Subcutaneous abdominal adipose tissue (tissue), 5 donors: ENCODE results near the gene ABCC6.
A peak's percentile ranks its signal among the peaks of the same experiment; 100 is the strongest.
"Not testable (repeated sequence)": the region's sequence is repeated elsewhere in the genome, so short reads cannot be mapped to it uniquely, and the experiment has no call there.

Experiments used
- H3K27ac ChIP-seq: one replicate; pipeline ENCODE4 v1.7.0; 2013; ENCODE audit warnings: low read depth, mild to moderate bottlenecking, inconsistent platforms, low read length, moderate library complexity
- H3K27me3 ChIP-seq, 5 donors: one replicate each; pipeline ENCODE4 v1.7.0; 2013; ENCODE audit warnings: low read length in 5 of 5, inconsistent platforms in 1 of 5; ENCODE audit not compliant: control insufficient read depth in 5 of 5, insufficient read depth in 4 of 5
- H3K36me3 ChIP-seq, 5 donors: one replicate each; pipeline ENCODE4 v1.7.0; 2013; ENCODE audit warnings: low read length in 5 of 5; ENCODE audit not compliant: control insufficient read depth in 5 of 5, insufficient read depth in 5 of 5
- H3K4me1 ChIP-seq, 5 donors: one replicate each; pipeline ENCODE4 v1.7.0; 2013; ENCODE audit warnings: low read length in 5 of 5, mild to moderate bottlenecking in 3 of 5, moderate library complexity in 1 of 5; ENCODE audit not compliant: control insufficient read depth in 5 of 5, insufficient read depth in 5 of 5
- H3K4me3 ChIP-seq, 5 donors: one replicate each; pipeline ENCODE4 v1.7.0; 2013; ENCODE audit warnings: low read length in 5 of 5, low read depth in 1 of 5
- H3K9ac ChIP-seq, 5 donors: one replicate each; pipeline ENCODE4 v1.7.0; 2013; ENCODE audit warnings: low read length in 5 of 5, mild to moderate bottlenecking in 4 of 5, moderate library complexity in 3 of 5
- H3K9me3 ChIP-seq, 5 donors: one replicate each; pipeline ENCODE4 v1.7.0; 2013; ENCODE audit warnings: low read length in 5 of 5; ENCODE audit not compliant: control insufficient read depth in 5 of 5
- donor health status: healthy.
- donor health status: healthy.
- donor health status: healthy.
- donor health status: healthy.
- donor health status: healthy.

ABCC6 gene

GRCh38 chr16:16181748-16182147 is 41.5 kb downstream of the ABCC6 start:
- H3K9me3 ChIP-seq, H3K27me3 ChIP-seq, H3K9ac ChIP-seq, H3K4me3 ChIP-seq, H3K4me1 ChIP-seq, H3K27ac ChIP-seq: not testable (repeated sequence)
- H3K36me3 ChIP-seq, result peaks cover 6 to 47% (median 33%) of the 10 kb centered on the region in 5 donors

DNA sequence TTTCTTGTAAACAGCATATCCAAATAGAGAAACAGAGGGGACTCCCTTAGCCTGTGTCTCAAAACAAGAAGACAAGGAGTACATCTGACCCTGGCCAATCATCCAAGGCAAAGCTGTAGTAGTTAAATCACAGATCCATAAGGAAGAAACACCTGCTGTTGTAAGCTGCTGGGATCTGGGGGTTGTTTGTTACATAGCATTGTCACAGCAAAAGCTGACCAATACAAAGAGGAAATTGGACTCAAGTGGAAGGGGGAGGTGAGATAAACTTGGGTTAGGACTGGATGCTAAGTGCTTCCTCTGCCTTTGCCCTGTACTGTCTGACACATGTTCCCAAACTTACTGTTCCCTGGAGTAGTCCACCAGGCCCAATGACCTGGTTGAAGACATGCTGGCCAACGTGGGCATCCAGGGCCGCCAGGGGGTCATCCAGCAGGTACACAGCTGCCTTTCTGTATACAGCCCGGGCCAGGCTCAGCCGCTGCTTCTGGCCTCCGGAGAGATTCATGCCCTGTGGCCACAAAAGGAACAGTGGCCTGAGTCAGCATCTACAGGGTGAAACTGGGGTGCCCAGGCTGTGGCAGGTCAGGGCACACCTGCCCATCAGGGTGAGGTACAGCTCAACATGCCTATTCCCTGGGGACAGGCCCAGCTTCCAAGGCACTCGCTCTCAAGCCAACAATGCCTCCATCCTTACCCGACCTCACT is 44.7 kb downstream of the ABCC6 start:
- H3K4me1 ChIP-seq, result peaks cover 0 to 4% (median 0%) of the 10 kb centered on the region in 5 donors
- peaks cover 18 to 55% (median 50%) of the 10 kb centered on the region in 5 donors for H3K36me3 ChIP-seq
- H3K27me3 ChIP-seq, result no peaks in the 10 kb centered on the region
- H3K9me3 ChIP-seq, result peaks cover 0 to 6% (median 5%) of the 10 kb centered on the region in 5 donors
- no peak overlapping the region for H3K9ac ChIP-seq
- H3K4me3 ChIP-seq, result no peak overlapping the region
- H3K27ac ChIP-seq, result no peak overlapping the region

GRCh38 chr16:16176328-16176727 is 47.0 kb downstream of the ABCC6 start:
- Histone ChIP-seq H3K36me3 (peaks cover 22 to 64% (median 60%) of the 10 kb centered on the region in 5 donors), H3K9ac (no peak overlapping the region), H3K27me3 (no peaks in the 10 kb centered on the region), H3K4me1 (no peaks in the 10 kb centered on the region), H3K27ac (no peak overlapping the region), H3K9me3 (peaks cover 0 to 6% (median 5%) of the 10 kb centered on the region in 5 donors), H3K4me3 (no peak overlapping the region)

GRCh38 chr16:16175296-16175695 is 48.0 kb downstream of the ABCC6 start:
- Histone ChIP-seq H3K36me3 (peaks cover 23 to 73% (median 64%) of the 10 kb centered on the region in 5 donors), H3K9ac (no peak overlapping the region), H3K4me3 (no peak overlapping the region), H3K27me3 (no peaks in the 10 kb centered on the region), H3K27ac (no peak overlapping the region), H3K4me1 (no peaks in the 10 kb centered on the region), H3K9me3 (peaks cover 0 to 6% (median 5%) of the 10 kb centered on the region in 5 donors)

- no peak overlapping the region for H3K9ac ChIP-seq
- H3K9me3 ChIP-seq, result peaks cover 0 to 6% (median 5%) of the 10 kb centered on the region in 5 donors
- no peaks in the 10 kb centered on the region for H3K27me3 ChIP-seq
- H3K4me3 ChIP-seq, result no peak overlapping the region
- no peaks in the 10 kb centered on the region for H3K4me1 ChIP-seq
- no peak overlapping the region for H3K27ac ChIP-seq
- H3K36me3 ChIP-seq, result peaks cover 21 to 82% (median 69%) of the 10 kb centered on the region in 5 donors
These were observed 50.3 kb downstream of the ABCC6 start for GRCh38 chr16:16172991-16173390.

DNA sequence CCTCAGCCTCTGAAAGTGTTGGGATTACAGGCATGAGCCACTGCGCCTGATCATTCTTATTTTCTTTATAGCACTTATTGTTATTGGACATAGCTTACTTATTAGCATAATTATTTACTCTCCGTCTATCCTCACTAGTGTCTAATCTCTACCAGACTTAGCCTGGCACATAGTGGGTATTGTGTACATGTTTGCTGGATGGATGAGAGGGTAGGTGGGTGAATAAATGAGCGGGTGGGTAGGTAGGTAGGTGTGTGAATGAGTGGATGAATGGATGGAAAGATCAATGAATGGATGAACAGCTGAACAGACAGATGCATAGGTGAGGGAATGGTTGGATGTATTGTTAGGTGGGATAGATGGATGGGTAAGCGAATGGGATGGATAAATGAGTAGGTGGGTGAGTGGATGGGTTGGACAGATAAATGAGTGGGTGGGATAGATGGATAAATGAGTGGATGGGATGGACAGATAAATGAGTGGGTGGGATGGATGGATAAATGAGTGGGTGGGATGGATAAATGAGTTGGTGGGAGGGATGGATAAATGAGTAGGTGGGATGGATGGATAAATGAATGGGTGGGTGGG is 51.9 kb downstream of the ABCC6 start:
- H3K27ac ChIP-seq, result no peak overlapping the region
- no peaks in the 10 kb centered on the region for H3K27me3 ChIP-seq
- H3K4me1 ChIP-seq, result no peaks in the 10 kb centered on the region
- H3K9me3 ChIP-seq, result peaks cover 0 to 5% (median 4%) of the 10 kb centered on the region in 5 donors
- H3K4me3 ChIP-seq, result no peak overlapping the region
- peaks cover 14 to 71% (median 62%) of the 10 kb centered on the region in 5 donors for H3K36me3 ChIP-seq
- H3K9ac ChIP-seq, result no peak overlapping the region

- Histone ChIP-seq H3K27ac (no peak overlapping the region), H3K9me3 (no peaks in the 10 kb centered on the region), H3K4me3 (no peak overlapping the region), H3K9ac (no peak overlapping the region), H3K27me3 (no peaks in the 10 kb centered on the region), H3K4me1 (no peaks in the 10 kb centered on the region), H3K36me3 (peaks cover 9 to 72% (median 58%) of the 10 kb centered on the region in 5 donors)
These were observed 53.7 kb downstream of the ABCC6 start for GRCh38 chr16:16169615-16170014.

DNA sequence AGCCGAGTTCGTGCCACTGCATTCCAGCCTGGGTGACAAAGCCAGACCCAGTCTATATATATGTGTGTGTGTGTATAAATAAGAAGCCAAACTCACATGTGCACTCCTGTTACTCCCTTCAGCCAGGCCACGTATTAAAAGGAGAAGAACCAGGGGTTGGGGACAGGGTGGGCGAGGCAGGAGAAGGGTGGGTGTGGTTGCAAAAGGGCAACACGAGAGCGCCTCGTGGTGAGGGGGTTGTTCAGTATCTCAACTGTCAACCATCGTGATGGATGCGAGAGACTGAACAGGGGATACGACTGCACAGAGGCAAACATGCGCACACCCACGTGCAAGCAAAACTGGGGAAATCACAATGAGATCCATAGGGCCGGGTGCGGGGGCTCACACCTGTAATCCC is 54.9 kb downstream of the ABCC6 start:
- Histone ChIP-seq H3K4me3 (no peak overlapping the region), H3K27me3 (no peaks in the 10 kb centered on the region), H3K27ac (no peak overlapping the region), H3K9ac (no peak overlapping the region), H3K9me3 (no peaks in the 10 kb centered on the region), H3K36me3 (peaks cover 5 to 73% (median 56%) of the 10 kb centered on the region in 5 donors), H3K4me1 (no peaks in the 10 kb centered on the region)

DNA sequence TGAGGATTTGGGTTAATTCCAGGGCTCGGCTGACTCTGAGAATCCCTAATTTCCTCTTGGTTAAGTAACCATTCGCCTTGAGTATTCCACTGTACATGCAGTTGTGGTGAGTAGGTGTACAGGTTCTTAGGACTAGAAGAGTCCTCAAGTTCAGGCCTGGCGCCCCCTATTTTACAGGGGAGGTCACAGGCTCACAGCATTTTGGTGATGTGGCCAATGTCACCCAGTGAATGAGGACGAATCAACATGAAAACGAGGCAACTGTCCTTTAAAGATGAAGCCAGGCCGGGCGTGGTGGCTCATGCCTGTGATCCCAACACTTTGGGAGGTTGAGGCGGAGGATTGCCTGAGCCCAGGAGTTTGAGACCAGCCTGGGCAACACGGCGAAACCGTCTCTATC is 55.4 kb downstream of the ABCC6 start:
- peaks cover 5 to 72% (median 55%) of the 10 kb centered on the region in 5 donors for H3K36me3 ChIP-seq
- no peak overlapping the region for H3K27ac ChIP-seq
- no peak overlapping the region for H3K4me3 ChIP-seq
- H3K9me3 ChIP-seq, result no peaks in the 10 kb centered on the region
- H3K27me3 ChIP-seq, result no peaks in the 10 kb centered on the region
- peak overlapping the region in 1 of 5 donors; percentile 17 for H3K9ac ChIP-seq
- no peaks in the 10 kb centered on the region for H3K4me1 ChIP-seq

GRCh38 chr16:16166949-16167348 is 56.3 kb downstream of the ABCC6 start:
- no peak overlapping the region for H3K27ac ChIP-seq
- no peak overlapping the region for H3K4me3 ChIP-seq
- H3K4me1 ChIP-seq, result no peaks in the 10 kb centered on the region
- H3K9me3 ChIP-seq, result no peaks in the 10 kb centered on the region
- H3K36me3 ChIP-seq, result peaks cover 5 to 76% (median 61%) of the 10 kb centered on the region in 5 donors
- H3K9ac ChIP-seq, result no peak overlapping the region
- H3K27me3 ChIP-seq, result no peaks in the 10 kb centered on the region
